SK-N-DZ (cell line): ENCODE data around the gene DNAH8.
"Not testable (repeated sequence)": the region's sequence is repeated elsewhere in the genome, so short reads cannot be mapped to it uniquely, and the experiment has no call there.

ENCODE experiments used
- DNase-seq: peaks from one replicate; pipeline ENCODE4 v3.0.0-alpha.2; 2015; ENCODE audit warnings: low spot score

DNAH8 gene

DNA sequence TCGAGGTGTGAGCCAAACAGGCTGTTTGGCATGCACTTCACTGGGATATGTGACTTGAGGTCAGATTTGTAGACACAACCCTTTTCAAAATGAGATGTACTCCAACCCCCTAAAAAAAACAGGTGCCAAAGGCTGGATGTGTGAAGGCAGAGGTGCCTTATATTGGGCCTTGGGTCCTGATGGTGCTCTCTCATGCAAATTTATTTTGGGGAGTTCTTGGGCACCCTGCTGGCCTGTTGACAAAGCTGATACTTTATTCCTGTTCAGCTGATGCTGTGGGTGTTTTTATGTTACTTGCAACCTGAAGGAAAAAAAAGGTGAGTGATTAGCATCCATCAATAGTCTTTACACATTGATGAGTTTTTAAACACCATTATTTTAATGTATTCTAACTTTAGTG, 121.5 kb downstream of the DNAH8 start:
- DNase-seq, result no peak

DNA sequence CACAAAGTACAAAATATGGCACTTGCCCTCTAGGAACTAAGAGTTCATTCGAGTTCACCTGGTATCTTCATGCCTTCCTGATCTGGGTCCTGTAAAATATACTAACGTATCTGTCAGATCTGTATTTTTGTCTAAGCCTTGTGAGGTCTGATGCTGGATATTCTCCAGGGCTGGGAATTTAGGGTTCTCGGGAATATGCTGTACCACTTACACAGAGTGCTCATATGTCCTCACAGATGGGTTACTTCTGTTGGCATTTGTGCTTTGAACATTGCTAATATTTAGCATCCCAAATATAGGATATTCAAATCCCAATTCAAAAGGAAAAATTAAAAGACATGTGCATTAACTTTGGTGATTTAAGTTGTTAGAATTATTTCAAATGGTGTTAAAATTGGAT, 122.0 kb downstream of the DNAH8 start:
- no peak for DNase-seq

DNA sequence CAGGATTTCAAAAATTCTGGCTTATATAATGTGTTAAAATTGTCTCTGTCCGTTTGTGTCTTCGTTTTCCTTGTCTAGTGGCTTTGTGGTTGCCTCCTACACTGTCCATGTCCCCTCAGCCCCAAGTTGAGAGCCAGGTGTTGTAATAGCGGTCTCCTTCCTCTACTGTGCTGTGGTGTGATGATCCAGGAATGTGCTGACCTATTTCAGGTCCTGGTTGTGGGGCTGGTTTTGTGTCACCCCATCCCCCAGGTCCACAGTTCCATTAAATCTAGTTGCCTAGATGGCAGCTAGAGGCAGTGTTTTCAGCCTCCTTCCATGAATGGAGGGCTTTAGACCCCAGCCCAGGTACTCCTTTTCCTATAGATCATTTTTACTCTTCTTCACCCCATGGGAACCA, 128.7 kb downstream of the DNAH8 start:
- no peak for DNase-seq

DNA sequence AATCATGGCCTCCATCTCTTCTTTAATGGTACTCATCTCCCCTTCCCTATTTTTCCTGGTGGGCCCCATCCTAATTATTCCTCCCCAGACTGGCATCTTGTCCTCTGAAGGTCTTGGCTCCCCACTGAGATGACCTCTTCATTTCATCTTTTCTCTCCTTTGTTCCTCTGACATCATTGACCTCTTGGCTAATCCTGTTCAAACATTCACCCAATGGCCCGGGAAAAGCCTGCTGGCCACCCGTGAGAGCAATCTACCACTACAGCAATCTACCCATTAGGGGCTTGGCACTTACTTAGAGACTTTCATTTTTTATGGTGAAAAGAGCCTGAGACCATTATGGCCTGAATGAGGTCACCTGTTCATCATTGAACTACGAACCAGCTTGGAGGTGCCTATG, 130.8 kb downstream of the DNAH8 start:
- DNase-seq, result no peak

DNA sequence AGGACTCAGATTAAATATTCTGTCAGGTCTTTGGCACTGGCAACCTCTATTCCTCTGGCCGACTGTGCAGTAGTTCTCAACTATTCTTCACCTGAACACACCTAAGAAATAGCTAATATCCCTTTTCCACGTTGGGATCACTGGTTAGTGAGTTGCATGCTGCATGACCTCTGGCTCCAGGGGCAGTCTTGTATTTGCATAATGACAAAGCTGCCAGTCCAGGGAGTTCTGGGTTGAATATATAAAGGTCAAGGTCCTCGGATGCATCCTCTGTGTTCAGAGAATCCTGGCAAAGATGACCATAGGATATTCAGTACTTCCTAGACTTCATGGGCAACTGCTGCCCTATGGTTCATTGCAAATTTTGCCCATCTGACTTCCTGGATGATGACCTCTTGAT, 131.2 kb downstream of the DNAH8 start:
- no peak for DNase-seq

DNA sequence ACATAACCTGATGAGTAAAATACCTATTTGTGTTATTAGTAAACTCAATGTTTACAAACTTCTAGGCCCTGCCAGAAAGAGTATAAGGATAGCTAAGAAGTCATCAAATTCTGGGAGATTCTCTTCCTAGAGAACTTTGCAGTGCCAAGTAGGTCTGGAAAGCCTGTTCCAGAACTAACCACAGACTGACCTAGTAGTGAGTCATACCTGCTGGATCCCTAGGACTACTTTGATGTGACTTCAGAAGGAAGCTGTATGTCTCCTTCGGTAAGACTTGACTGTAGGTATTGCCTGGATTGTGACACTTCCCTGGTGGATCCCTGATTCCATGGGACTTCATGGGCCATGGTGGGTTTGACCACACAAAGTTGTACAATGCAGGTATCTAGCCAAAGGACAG, 131.7 kb downstream of the DNAH8 start:
- DNase-seq, result no peak

DNA sequence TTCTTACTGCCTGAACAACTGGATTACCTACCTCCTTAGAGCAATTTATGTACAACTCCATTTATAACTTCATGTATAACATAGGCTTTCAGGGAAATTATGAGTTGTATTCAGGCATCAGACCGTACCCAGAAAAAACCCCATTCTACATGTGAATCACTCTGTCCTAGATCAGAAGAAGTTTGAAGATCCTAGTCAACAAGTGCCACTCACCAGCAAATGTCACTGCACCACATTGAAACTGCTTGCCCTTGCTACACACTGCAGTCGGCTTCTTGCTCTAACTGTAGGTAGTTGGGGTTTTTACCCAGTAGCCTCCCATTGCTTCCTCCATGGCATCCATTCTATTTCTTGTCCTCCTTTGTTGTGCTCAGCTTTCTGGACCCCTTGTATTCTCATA, 132.4 kb downstream of the DNAH8 start:
- DNase-seq, result no peak

DNA sequence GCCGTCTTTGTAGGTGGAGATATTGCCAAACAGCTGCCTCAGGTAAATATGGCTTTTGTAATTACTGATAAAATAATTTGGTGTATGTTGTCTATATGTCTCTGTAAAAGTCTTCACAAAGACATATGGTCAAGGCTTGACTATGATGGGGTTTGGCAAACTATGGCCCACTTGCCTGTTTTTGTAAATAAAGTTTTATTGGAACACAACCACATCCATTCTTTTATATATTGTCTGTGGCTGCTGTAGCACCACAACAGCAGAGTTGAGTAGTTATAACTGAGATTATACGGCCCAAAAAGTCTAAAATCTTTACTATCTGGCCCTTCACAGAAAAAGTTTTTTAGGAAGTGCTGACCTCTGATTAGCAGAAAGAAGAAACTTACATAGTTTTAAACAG, 133.6 kb downstream of the DNAH8 start:
- DNase-seq, result no peak

DNA sequence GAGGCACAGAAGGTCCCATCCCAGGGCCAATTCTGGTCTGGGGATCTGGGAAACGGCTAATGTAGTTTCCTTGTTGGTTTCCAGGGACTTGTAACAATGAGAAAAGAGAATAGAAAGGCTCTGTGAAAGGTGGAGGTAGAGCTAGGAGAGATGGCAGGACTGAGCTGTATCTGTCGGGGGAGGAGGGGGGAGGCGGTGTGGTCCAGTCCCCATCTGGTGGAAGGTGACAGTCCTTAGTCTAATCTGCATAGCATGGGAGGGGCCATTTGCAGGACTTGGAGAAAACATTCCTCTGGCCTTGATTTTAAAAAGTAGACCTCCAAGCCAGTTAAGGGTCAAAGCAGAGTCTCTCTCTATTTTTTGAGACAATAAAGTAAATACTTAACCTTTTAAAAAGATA, 137.1 kb downstream of the DNAH8 start:
- DNase-seq, result no peak

DNA sequence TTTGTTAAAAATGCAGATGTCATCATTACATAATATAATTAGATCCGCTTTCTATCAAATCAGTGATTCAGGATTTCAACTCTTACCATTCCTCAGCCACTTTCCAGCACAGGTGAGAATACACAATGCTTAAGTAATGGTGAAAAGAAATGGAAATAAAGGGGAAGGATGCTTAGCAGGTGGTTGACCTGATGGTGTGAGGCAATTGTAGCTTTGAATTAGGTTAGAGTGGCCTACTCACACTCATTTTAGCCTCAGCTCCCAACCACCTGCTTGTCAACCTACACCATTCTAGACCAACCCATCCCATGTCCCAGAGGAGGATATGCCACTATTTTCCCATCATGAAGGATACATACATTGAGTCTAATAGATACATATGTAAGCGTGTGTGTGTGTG, 138.1 kb downstream of the DNAH8 start:
- DNase-seq, result no peak

DNA sequence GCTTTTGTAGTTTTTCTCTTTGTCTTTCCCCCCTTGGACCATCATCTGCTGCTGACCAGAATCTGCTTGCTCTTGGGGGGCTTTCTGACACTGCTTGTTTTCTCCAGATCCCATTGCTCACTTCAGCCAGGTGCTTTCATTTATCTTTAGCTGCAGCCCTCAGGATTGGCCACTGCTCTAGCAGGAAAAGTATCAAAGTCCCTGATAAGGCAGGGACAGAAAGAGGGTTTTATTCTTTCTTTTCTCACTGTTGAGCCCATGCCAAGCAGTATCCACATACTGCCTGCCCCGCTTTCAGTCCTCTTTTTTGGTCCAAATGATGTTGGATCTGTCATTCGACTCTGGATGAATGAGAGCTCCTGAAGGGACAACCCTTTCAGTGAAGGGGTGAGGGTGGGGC, 141.4 kb downstream of the DNAH8 start:
- DNase-seq, result no peak

DNA sequence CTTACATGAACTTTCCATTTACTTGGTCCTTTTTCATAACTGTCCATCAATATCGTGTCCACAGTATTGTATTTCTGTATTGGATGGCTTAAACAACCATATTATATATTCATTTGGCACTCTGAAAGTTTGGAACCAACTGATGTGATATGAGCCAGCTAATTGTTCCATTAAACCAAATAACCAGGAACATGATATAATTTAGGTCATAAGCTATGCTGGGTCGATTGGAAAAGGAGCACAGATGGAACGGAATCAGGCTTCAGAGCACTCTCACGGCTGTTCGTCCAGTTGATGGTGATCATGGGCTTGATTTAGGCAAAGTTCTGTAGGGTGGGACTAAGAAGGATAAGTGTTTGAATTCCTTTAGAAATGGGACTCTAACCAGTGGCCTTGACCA, 142.7 kb downstream of the DNAH8 start:
- DNase-seq, result no peak

DNA sequence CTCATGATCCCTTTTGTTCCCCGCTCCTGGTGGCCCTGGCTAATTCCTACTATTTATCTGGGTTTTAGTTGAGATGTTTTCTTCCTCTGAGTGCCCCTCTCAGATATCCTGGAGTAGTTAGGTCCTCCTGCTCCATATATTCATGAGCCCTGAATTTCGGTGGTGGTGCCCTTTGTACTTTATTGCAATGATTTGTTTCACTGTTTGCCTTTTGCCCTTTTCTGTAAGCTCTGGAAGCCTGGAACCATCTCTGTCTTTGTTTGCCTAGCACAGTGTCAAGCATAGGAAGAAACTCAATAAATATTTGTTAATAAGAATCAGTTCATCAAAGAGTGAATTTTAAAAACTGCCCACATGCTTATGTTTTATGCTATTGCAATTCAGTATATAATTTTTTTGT, 144.9 kb downstream of the DNAH8 start:
- DNase-seq, result no peak

DNA sequence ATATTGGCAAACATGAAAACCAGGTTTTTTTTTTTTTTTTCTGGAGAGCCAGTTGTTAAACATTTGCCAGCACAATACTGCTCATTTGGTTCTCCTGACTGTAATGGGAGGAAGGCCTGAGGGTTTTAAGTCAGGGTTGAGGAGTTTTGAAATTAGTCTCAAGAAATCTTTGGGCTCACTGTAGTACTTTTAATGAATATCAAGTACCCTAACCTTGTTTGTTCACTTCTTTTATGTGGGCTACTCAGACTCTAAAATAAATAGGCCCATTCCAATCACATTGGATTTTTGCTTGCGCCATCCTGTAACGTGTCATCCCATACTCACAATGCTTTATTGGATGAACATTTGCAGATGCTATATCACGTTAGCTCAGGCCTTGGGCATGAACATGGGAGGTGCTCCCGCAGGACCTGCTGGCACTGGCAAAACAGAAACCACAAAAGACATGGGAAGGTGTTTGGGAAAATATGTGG, 146.9 kb downstream of the DNAH8 start:
- no peak for DNase-seq

DNA sequence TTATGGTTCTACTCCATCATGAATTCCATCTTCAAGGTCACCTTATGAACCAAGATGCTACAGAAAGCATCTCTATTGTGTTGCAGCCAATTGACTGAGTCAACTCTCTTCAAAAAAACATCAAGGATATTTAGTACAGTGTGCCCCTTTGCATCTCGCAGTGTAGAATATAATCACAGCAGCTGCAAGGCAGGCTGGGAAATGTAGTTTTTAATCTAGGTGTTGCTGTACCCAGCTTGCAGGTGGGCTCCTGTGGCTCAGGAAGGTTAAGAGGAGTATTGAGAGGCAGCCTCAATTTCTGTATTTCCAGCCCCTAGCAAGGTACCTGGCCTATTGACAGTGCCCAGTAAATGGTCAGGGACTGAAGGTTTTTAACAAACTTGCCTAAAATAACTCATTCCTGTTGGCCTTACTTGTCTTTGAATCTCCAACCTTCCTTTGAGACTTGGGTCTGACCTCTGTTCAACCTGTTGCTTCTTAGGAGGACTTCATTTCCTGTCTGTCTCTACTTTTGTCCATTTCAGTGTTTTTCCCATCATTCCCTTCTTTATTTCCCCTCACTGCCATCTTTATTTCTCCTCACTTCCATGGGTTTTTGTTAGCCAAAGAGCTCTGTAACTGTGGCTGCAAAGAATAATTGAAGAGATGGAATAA, 150.5 kb downstream of the DNAH8 start:
- no peak for DNase-seq

DNA sequence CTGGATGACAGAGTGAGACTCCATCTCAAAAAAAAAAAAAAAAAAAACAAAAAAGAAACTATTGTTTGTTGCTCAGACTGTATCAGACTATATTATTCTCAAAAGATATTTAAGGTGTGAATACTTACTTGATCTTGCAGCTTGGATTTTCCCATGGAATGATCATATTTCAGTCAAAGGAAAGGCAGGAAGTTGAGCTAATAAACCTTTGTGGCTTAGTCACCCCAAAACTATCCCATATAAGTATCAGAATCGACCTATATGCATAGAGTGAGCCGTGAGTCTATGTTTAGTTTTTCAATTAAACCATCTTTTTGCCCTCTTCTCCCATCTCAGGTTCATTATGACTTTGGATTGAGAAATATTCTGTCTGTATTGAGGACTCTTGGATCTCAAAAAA, 152.6 kb downstream of the DNAH8 start:
- no peak for DNase-seq

DNA sequence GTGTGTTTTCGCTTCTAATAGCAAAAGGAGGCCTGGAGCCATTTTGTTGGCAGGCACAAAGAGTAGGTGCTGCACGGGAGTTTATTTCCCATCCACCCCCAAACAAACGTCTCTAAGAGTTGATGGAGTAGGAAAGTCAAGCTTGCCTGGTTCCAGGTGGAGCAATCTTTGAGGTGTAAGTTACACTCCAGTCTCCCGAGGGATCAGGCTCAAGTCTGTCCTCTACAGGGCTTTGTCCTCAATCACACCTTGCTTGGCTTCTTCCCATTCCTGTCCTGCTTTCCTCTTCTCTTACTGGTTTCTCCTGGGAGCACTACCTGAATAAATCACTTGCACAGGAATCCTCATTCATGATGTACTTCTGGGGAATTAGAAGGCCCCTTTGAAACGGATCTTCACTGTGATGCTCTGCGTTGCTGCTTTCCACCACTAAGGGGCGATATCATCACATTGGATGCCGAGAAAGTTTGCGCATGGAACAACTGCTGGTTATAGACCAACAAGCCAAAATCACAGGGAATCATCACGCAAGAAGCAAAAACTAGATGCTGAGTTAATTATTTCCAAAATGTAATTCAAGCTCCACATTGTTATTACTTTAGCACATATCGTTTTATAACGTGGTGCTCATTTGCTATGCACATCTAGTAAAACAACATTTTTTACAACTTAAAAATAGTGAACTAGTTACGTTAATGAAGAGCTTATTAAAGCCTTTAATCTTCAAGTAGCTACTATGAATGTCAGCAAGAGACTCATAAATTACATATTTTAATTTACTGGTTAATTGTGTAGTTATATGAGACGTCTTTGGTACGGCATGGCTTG, 156.8 kb downstream of the DNAH8 start:
- peak; percentile 41 for DNase-seq

DNA sequence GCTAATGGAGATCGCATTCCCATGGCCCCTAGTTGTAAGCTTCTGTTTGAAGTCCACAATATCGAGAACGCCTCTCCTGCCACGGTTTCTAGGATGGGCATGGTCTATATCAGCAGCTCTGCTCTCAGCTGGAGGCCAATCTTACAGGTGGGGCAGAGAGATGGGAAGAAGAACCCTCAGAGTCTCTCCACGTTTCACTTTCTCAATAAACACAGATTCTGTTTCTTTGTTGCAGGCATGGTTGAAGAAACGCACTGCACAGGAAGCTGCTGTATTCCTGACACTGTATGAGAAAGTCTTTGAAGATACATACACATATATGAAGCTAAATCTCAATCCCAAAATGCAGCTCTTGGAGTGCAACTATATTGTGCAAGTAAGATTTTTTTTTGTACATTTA, 157.9 kb downstream of the DNAH8 start:
- no peak for DNase-seq

DNA sequence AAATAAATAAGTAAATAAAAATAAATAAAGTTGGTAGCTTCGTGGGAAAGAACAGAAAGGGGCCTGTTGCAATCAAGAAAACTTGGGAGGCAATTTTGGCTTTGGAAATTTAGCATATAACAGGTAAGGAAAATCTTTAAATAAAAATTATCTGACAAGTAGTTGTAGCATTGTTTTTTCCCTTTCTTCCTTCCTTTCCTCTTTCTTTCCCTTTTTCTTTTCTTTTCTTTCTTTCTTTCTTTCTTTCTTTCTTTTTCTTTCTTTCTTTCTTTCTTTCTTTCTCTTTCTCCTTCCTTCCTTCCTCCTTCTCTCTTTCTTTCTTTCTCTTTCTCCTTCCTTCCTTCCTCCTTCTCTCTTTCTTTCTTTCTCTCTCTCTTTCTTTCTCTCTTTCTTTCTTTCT, 158.7 kb downstream of the DNAH8 start:
- not testable (repeated sequence) for DNase-seq

DNA sequence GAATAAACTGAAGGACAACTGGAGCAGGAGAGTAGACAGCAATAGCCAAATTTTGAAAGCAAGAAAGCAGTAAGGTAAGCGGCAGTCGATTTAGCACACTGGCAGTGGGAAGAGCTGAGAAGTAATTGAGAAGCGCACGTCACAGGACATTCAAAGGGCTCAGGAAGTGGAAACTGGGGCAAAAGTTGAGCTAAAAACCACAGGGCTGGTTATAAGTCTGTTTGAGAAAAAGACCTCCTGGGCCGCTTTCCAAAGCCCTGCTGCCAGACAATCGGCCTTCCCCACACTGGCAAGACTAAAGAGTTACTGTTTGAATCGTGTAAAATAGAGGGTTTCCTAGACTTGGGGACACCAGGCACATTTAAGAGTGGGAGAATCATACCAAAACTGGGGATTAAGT, 161.4 kb downstream of the DNAH8 start:
- DNase-seq, result no peak

DNA sequence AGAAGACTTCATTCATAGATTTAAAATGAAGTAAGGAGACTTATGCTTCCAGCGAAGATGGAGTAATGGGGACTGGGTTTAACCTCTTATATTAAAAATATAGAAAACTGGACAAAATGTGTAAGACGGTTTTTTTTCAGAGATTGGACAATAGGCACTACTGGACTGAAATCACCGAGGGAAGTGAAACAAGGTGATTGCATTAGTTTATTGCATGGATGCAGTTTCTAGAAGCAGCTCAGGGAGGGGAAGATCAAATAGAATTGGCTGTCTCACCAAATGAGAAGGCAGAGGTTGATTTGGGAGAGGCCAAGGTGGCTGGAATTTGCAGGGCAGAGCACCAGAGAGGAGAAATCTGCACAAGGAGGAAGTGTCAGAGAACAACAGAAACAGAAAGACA, 162.6 kb downstream of the DNAH8 start:
- DNase-seq, result no peak

DNA sequence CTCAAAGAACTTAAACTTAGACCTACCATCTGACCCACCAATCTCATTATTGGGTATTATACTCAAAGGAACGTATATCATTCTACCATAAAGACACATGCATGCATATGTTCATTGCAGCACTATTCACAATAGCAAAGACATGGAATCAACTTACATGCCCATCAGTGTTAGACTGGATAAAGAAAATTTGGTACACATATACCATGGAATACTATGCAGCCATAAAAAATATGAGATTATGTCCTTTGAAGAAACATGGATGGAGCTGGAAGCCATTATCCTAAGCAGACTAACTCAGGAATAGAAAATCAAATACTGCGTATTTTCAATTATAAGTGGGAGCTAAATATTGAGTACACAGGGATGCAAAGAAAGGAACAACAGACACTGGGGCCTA, 167.0 kb downstream of the DNAH8 start:
- DNase-seq, result no peak

DNA sequence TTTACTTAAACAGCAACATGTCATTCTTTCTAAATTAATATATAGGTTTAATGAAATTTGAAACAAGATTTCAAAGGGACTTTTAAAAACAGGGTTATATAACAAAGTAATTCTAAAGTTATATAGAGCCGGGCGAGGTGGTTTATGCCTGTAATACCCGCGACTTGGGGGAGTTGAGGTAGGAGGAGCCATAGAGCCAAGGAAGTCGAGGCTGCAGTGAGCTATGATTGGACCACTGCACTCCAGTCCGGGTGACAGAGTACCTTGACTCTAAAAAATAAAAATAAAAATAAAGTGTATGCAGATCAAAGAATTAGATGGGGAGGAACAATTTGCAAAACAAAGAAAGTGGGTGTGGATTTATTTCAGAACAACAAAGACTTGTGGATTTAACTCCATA, 182.4 kb downstream of the DNAH8 start:
- no peak for DNase-seq
